Measurements from ENCODE around the gene PYDC1. TPM values are rescaled to one million over a fixed set of nuclear protein-coding genes. Genes with fewer than 3 reads are reported as not detected.
"Not testable (repeated sequence)": the region's sequence is repeated elsewhere in the genome, so short reads cannot be mapped to it uniquely, and the experiment has no call there.

The PYDC1 gene
- total and polyA plus RNA-seq, 2 donors (not counting 3 experiments of a cell fraction or from before 2014, with no cell fraction given) = not detected

DNA sequence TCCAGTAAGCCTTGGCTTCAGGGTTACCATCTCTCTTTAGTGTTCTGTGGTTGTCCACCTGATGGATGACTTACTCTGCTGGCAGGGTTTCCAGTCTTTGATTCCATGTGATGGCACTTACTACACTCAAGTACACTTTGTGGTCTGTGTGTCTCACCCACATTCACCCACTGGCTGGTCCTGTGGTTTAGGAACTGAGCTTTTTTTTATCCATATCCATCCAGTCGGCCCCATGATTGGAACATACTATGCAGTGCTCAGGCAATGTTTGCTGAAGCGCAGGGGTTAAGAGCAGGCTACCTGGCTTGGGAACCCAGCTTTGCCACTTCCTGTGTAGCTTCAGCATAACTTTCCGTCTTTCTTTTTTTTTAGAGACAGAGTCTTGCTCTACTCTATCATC, 39.8 kb downstream of the PYDC1 start:
- POLR2A ChIA-PET = no interaction called here
- Histone ChIP-seq H3K4me3 (replicated peaks in 1 of 3; ENCODE audit: insufficient read depth in 1 of 3, low read depth in 1 of 3, low read length in 3 of 3) (no peak overlapping the region), H3K4me1 (ENCODE audit: control insufficient read depth, extremely low read depth, insufficient read depth, low read length) (peaks cover 10% of the 10 kb centered on the region), H3K4me2 (ENCODE audit: insufficient read depth, low read length) (no peak overlapping the region), H3K9ac (replicated peaks; ENCODE audit: extremely low read depth, insufficient read depth, low read length) (no peak overlapping the region), H3K79me2 (ENCODE audit: control insufficient read depth, insufficient read depth, low read length) (peaks cover 21% of the 10 kb centered on the region), H3K9me1 (replicated peaks; ENCODE audit: control insufficient read depth, extremely low read depth, insufficient read depth, low read length) (no peaks in the 10 kb centered on the region), H2AFZ (ENCODE audit: low read depth, low read length) (no peak overlapping the region), H3K27ac (ENCODE audit: insufficient read depth, low read depth, low read length) (no peak overlapping the region), H3K9me3 (replicated peaks; ENCODE audit: control insufficient read depth, insufficient read depth, low read length) (no peaks in the 10 kb centered on the region), H3K36me3 (ENCODE audit: control insufficient read depth in 2 of 2, extremely low read depth in 1 of 2, insufficient read depth in 2 of 2, low read length in 2 of 2) (peaks cover 0 to under 1% of the 10 kb centered on the region in 2 experiments), H3K27me3 (ENCODE audit: control insufficient read depth in 2 of 2, insufficient read depth in 2 of 2, low read length in 2 of 2) (no peaks in the 10 kb centered on the region), H4K20me1 (replicated peaks; ENCODE audit: control insufficient read depth, extremely low read depth, insufficient read depth, low read length) (peaks cover 6% of the 10 kb centered on the region)
- TF ChIP-seq POLR2AphosphoS5 (IDR thresholded peaks at IDR 0.05; ENCODE audit: insufficient read depth, low read depth, low read length) (no peak), MAX (IDR thresholded peaks at IDR 0.05; ENCODE audit: insufficient read depth, insufficient read length) (no peak), GATA2 (IDR thresholded peaks at IDR 0.05; ENCODE audit: insufficient read depth, insufficient read length, low read depth, low read length) (no peak), POLR2A (IDR thresholded peaks at IDR 0.05; ENCODE audit: low read depth, low read length) (no peak), FOS (IDR thresholded peaks at IDR 0.05; ENCODE audit: borderline replicate concordance, insufficient read depth, low read length) (no peak), MYC (IDR thresholded peaks at IDR 0.05; ENCODE audit: low read depth, low read length) (no peak), EZH2 (IDR thresholded peaks at IDR 0.05; ENCODE audit: borderline replicate concordance, low read depth, low read length, severe bottlenecking) (no peak)
- no TSS peak for BruUV-seq (replicated peaks)
- CTCF ChIA-PET = no interaction called here
- DNase-seq (ENCODE audit: low read depth, low spot score) (no peak), FAIRE-seq (no peak)
- dilution Hi-C loops (cut with MboI; ENCODE audit: extremely low pct_ligation_motif_present, low sequenced_read_pairs) = no loop called here
- intact Hi-C loops (cut with micrococcal nuclease) = no loop called here

DNA sequence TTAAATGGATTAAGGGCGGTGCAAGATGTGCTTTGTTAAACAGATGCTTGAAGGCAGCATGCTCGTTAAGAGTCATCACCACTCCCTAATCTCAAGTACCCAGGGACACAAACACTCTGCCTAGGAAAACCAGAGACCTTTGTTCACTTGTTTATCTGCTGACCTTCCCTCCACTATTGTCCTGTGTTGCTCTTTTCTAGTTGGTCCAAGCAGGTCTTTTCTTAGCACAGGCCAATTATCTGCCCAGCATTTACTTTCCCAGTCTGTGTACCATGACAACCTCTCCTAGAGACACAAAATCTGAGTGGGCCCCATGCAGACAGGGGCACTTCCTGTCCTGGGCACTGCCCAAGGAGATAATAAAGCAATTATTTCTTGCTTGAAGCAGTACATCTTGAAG, 46.9 kb downstream of the PYDC1 start:
- H3K27ac ChIP-seq (ENCODE audit: insufficient read depth, low read depth, low read length); CTCF ChIA-PET; H2AFZ ChIP-seq (ENCODE audit: low read depth, low read length); DNase-seq (ENCODE audit: low read depth, low spot score); H3K4me2 ChIP-seq (ENCODE audit: insufficient read depth, low read length); H3K9me3 ChIP-seq (replicated peaks; ENCODE audit: control insufficient read depth, insufficient read depth, low read length); H3K36me3 ChIP-seq (ENCODE audit: control insufficient read depth in 2 of 2, extremely low read depth in 1 of 2, insufficient read depth in 2 of 2, low read length in 2 of 2); intact Hi-C loops (cut with micrococcal nuclease); H3K4me1 ChIP-seq (ENCODE audit: control insufficient read depth, extremely low read depth, insufficient read depth, low read length); BruUV-seq (replicated peaks); POLR2A ChIA-PET; FAIRE-seq; dilution Hi-C loops (cut with MboI; ENCODE audit: extremely low pct_ligation_motif_present, low sequenced_read_pairs); H3K27me3 ChIP-seq (ENCODE audit: control insufficient read depth in 2 of 2, insufficient read depth in 2 of 2, low read length in 2 of 2); H3K9ac ChIP-seq (replicated peaks; ENCODE audit: extremely low read depth, insufficient read depth, low read length); H3K9me1 ChIP-seq (replicated peaks; ENCODE audit: control insufficient read depth, extremely low read depth, insufficient read depth, low read length); H3K4me3 ChIP-seq (replicated peaks in 1 of 3; ENCODE audit: insufficient read depth in 1 of 3, low read depth in 1 of 3, low read length in 3 of 3); H4K20me1 ChIP-seq (replicated peaks; ENCODE audit: control insufficient read depth, extremely low read depth, insufficient read depth, low read length); H3K79me2 ChIP-seq (ENCODE audit: control insufficient read depth, insufficient read depth, low read length): not testable (repeated sequence)
